Psoas muscle (tissue), 8 donors: ENCODE measurements around the gene KIRREL1. TPM values are rescaled to one million over a fixed set of nuclear protein-coding genes. Genes with fewer than 3 reads are reported as not detected.

Experiments used
- ATAC-seq, 4 donors: fragments of 200-7000 bp; cut with Tn5 transposase; one replicate each; pipeline ENCODE4 v1.9.1; 2020; ENCODE audit warnings: moderate library complexity in 3 of 4, mild to moderate bottlenecking in 2 of 4
- DNase-seq, 2 donors: peaks; one replicate each; pipeline ENCODE4 v3.0.0-alpha.2; 2020
- H3K27ac ChIP-seq: fragments of 200-600 bp; one replicate; pipeline ENCODE4 v1.8.0; 2022
- H3K27me3 ChIP-seq, 3 donors: fragments of 200-600 bp in 1 of 3; one replicate each; pipeline versions ENCODE4 v1.6.1 to v1.8.0; 2013 to 2022; ENCODE audit warnings: low read length in 2 of 3, mild to moderate bottlenecking in 2 of 3, moderate library complexity in 1 of 3; ENCODE audit not compliant: insufficient read depth in 3 of 3
- H3K36me3 ChIP-seq, 2 donors: fragments of 200-600 bp in 1 of 2; one replicate each; pipeline versions ENCODE4 v1.6.1 to v1.8.0; 2013 to 2022; ENCODE audit warnings: low read depth in 1 of 2, mild to moderate bottlenecking in 1 of 2, moderate library complexity in 1 of 2; ENCODE audit not compliant: insufficient read depth in 1 of 2
- H3K4me1 ChIP-seq: fragments of 200-600 bp; one replicate; pipeline ENCODE4 v1.8.0; 2022
- H3K4me3 ChIP-seq: fragments of 200-600 bp; one replicate; pipeline ENCODE4 v1.8.0; 2022; ENCODE audit warnings: mild to moderate bottlenecking
- H3K9me3 ChIP-seq: fragments of 200-600 bp; one replicate; pipeline ENCODE4 v1.8.0; 2022
- CTCF ChIP-seq: fragments of 200-600 bp; IDR thresholded peaks from one replicate; pipeline ENCODE4 v1.8.0; 2022; ENCODE audit warnings: antibody characterized with exemption
- WGBS, 3 donors: extraction: QIAGEN DNeasy Blood & Tissue Kit; methylation state at CpG; one replicate each; pipeline versions ENCODE4 v1.1.6 to v1.1.7; 2013; 5-methylcytosine and 5-hydroxymethylcytosine counted together
- intact Hi-C, 2 donors: fragments of 100-400 bp; cut with DNase I; formaldehyde crosslinking; loops; one replicate each; pipeline versions ENCODE4 v1.11.0 to v1.14.2; 2022
- polyA plus RNA-seq, 3 donors: library from polyadenylated mRNA; stranded (reverse); fragments of 200-250 nt; gene quantifications; one replicate each; pipeline ENCODE4 v1.2.3, GENCODE V29; 2013
- total RNA-seq, 4 donors: library from RNA; stranded (reverse); fragmentation: NEBNext Ultra II Directional in 2 of 4; extraction: Animal tissue kit (Norgen Biotek cat#: 25700) in 2 of 4; gene quantifications; one replicate each; pipeline versions ENCODE4 v1.2.1 to v1.2.4, GENCODE V29; 2021 to 2023
- donor health status: healthy with polysubstance abuse.
- donor health status: DM: no; HTN: no; CAD: no; lungs with moderate emphysema.
- donor health status: Bipolar disorder and iron deficiency.
- donor health status: healthy.
- donor health status: DM: yes; HTN: yes; CAD: no.
- donor health status: DM: no; HTN: no; CAD: no.
- donor health status: DM: no; HTN: no; CAD: no.
- donor health status: DM: yes; HTN: yes; CAD: no.

KIRREL1 gene
- total and polyA plus RNA-seq, 7 donors = 1.3 to 7.6 (median 4.3) TPM

GRCh38 chr1:158025576-158026230 lies 32.3 kb downstream of the KIRREL1 start:
- ATAC-seq = no peak

DNA sequence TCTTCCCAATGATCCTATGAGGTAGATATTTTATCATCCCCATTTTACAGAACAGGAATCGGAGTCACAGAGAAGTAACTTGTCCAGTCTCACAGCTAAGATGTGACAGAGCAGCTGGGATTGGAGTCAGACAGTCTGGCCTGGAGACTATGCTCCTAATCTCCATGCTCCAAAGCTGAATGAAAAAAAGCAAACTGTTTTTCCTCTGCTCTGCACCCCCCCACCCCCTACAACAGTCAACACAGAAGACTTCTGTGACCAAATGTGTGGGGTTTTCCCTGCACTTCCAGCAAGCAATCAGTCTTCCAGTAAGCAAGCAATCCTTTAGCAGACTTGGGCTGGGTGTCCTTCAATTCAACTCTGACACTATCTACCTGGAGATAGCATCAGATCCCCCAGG lies 33.2 kb downstream of the KIRREL1 start:
- no peaks in the 10 kb centered on the region for H3K9me3 ChIP-seq
- H3K4me3 ChIP-seq = no peak overlapping the region
- WGBS, 3 donors = 72 to 94% (median 73%) methylated on average over 1 of the region's 1 CpG
- TF ChIP-seq CTCF = no peak
- H3K36me3 ChIP-seq = no peaks in the 10 kb centered on the region
- ATAC-seq (no peak), DNase-seq (no peak)
- intact Hi-C loops = no loop called here
- no peak overlapping the region for H3K27ac ChIP-seq
- no peaks in the 10 kb centered on the region for H3K27me3 ChIP-seq
- H3K4me1 ChIP-seq = no peaks in the 10 kb centered on the region

More at GRCh38 chr1:158025576-158026230, 32.3 kb downstream of the KIRREL1 start:
- H3K27me3 ChIP-seq = no peaks in the 10 kb centered on the region
- no peak overlapping the region for H3K27ac ChIP-seq
- 57 to 64% (median 63%) methylated on average over 6 of the region's 6 CpGs for WGBS, 3 donors
- no peak overlapping the region for H3K4me3 ChIP-seq
- DNase-seq = no peak
- no peak for TF ChIP-seq CTCF
- H3K9me3 ChIP-seq = no peaks in the 10 kb centered on the region
- H3K36me3 ChIP-seq = no peaks in the 10 kb centered on the region
- intact Hi-C loops = no loop called here
- H3K4me1 ChIP-seq = peaks cover 7% of the 10 kb centered on the region

- intact Hi-C loops = no loop called here
- ATAC-seq = no peak
These were observed 34.1 kb downstream of the KIRREL1 start for GRCh38 chr1:158027508-158027907.

GRCh38 chr1:158028969-158029368 lies 35.5 kb downstream of the KIRREL1 start:
- no peaks in the 10 kb centered on the region for H3K36me3 ChIP-seq
- ATAC-seq = no peak
- no peak for TF ChIP-seq CTCF
- H3K4me3 ChIP-seq = no peak overlapping the region
- H3K27ac ChIP-seq = no peak overlapping the region
- no peaks in the 10 kb centered on the region for H3K4me1 ChIP-seq
- H3K9me3 ChIP-seq = no peaks in the 10 kb centered on the region
- DNase-seq = no peak
- 43 to 55% (median 52%) methylated on average over 4 of the region's 4 CpGs for WGBS, 3 donors
- no peaks in the 10 kb centered on the region for H3K27me3 ChIP-seq
- intact Hi-C loops = no loop called here

More at GRCh38 chr1:158027508-158027907, 34.1 kb downstream of the KIRREL1 start:
- Histone ChIP-seq H3K36me3 (no peaks in the 10 kb centered on the region), H3K27ac (no peak overlapping the region), H3K4me3 (no peak overlapping the region), H3K9me3 (no peaks in the 10 kb centered on the region), H3K27me3 (no peaks in the 10 kb centered on the region), H3K4me1 (no peaks in the 10 kb centered on the region)
- WGBS, 3 donors = 87 to 97% (median 89%) methylated on average over 2 of the region's 2 CpGs
- no peak for TF ChIP-seq CTCF
- DNase-seq = no peak

DNA sequence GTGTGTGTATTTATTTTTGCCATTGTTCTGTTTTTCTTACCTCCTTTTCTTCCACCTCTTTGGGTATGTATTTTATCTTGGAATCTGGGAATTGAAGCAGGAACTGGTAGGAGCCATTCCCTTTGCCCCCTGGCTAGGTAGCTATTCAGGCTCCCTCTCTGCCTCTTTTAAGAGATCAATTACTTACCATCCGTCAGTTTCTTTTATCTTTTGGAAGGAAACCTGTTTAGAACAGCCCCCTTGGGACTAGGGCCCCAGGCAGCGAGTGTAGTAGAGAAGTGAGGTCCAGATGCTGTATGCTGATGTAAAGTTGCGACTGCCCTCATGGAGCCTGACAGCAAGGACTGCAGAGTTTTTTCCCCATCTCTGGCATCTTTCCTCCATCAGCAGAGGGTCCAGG lies 41.6 kb downstream of the KIRREL1 start:
- no peak for TF ChIP-seq CTCF
- Histone ChIP-seq H3K9me3 (no peaks in the 10 kb centered on the region), H3K4me1 (no peaks in the 10 kb centered on the region), H3K4me3 (no peak overlapping the region), H3K36me3 (no peaks in the 10 kb centered on the region), H3K27me3 (peaks cover 0 to 3% (median 0%) of the 10 kb centered on the region in 3 donors), H3K27ac (no peak overlapping the region)
- no peak for ATAC-seq
- DNase-seq = no peak
- WGBS, 3 donors = 68 to 78% (median 76%) methylated on average over 3 of the region's 3 CpGs
- intact Hi-C loops = loop anchor here in 1 of 2 donors (2.0 kb wide), 1 partner anchor 40 kb away; no protein-coding TSS in a partner anchor
